Measurements from ENCODE around the gene PTGER2. TPM values are rescaled to one million over a fixed set of nuclear protein-coding genes. Genes with fewer than 3 reads are reported as not detected.

Gene PTGER2
- total RNA-seq, 1 donor, result 3.3 TPM

- H3K9me3 ChIP-seq (ENCODE audit: low read depth, low read length), result no peaks in the 10 kb centered on the region
- no peaks in the 10 kb centered on the region for H4K20me1 ChIP-seq (ENCODE audit: insufficient read depth, low read length)
- TF ChIP-seq, protein P1, sequence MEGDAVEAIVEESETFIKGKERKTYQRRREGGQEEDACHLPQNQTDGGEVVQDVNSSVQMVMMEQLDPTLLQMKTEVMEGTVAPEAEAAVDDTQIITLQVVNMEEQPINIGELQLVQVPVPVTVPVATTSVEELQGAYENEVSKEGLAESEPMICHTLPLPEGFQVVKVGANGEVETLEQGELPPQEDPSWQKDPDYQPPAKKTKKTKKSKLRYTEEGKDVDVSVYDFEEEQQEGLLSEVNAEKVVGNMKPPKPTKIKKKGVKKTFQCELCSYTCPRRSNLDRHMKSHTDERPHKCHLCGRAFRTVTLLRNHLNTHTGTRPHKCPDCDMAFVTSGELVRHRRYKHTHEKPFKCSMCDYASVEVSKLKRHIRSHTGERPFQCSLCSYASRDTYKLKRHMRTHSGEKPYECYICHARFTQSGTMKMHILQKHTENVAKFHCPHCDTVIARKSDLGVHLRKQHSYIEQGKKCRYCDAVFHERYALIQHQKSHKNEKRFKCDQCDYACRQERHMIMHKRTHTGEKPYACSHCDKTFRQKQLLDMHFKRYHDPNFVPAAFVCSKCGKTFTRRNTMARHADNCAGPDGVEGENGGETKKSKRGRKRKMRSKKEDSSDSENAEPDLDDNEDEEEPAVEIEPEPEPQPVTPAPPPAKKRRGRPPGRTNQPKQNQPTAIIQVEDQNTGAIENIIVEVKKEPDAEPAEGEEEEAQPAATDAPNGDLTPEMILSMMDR (IDR thresholded peaks at IDR 0.05; ENCODE audit: extremely low read depth, low read depth, low read length), result no peak
- H2AFZ ChIP-seq (ENCODE audit: low read length), result no peak overlapping the region
- H3K36me3 ChIP-seq (ENCODE audit: insufficient read depth, low read length), result no peaks in the 10 kb centered on the region
- DNase-seq (ENCODE audit: insufficient read length, low spot score, missing footprints), result peak; percentile 29
- peaks cover 7% of the 10 kb centered on the region for H3K79me2 ChIP-seq (ENCODE audit: insufficient read depth, low read length)
- no peak overlapping the region for H3K27ac ChIP-seq (ENCODE audit: low read depth, low read length)
- no peak overlapping the region for H3K4me3 ChIP-seq (ENCODE audit: insufficient read depth, low read length)
- H3K4me1 ChIP-seq (ENCODE audit: insufficient read depth, low read length), result peaks cover 32% of the 10 kb centered on the region
- no peak overlapping the region for H3K4me2 ChIP-seq (ENCODE audit: insufficient read depth, low read length)
- H3K27me3 ChIP-seq (ENCODE audit: insufficient read depth, low read length), result no peaks in the 10 kb centered on the region
These were observed 11.5 kb downstream of the PTGER2 start for GRCh38 chr14:52325630-52326029.

GRCh38 chr14:52327374-52328226 is 13.5 kb downstream of the PTGER2 start:
- H3K4me3 ChIP-seq (ENCODE audit: insufficient read depth, low read length), result no peak overlapping the region
- H4K20me1 ChIP-seq (ENCODE audit: insufficient read depth, low read length), result no peaks in the 10 kb centered on the region
- H3K9me3 ChIP-seq (ENCODE audit: low read depth, low read length), result no peaks in the 10 kb centered on the region
- no peaks in the 10 kb centered on the region for H3K27me3 ChIP-seq (ENCODE audit: insufficient read depth, low read length)
- peak; percentile 39 for DNase-seq (ENCODE audit: insufficient read length, low spot score, missing footprints)
- peaks cover 40% of the 10 kb centered on the region for H3K4me1 ChIP-seq (ENCODE audit: insufficient read depth, low read length)
- no peaks in the 10 kb centered on the region for H3K36me3 ChIP-seq (ENCODE audit: insufficient read depth, low read length)
- peak overlapping the region; percentile 72 for H3K27ac ChIP-seq (ENCODE audit: low read depth, low read length)
- TF ChIP-seq, protein P1 (IDR thresholded peaks at IDR 0.05; ENCODE audit: extremely low read depth, low read depth, low read length), result no peak
- peak overlapping the region; percentile 12 for H3K4me2 ChIP-seq (ENCODE audit: insufficient read depth, low read length)
- no peak overlapping the region for H2AFZ ChIP-seq (ENCODE audit: low read length)
- H3K79me2 ChIP-seq (ENCODE audit: insufficient read depth, low read length), result no peaks in the 10 kb centered on the region

- DNase-seq (ENCODE audit: insufficient read length, low spot score, missing footprints), result peak; percentile 80
- Histone ChIP-seq H3K27ac (ENCODE audit: low read depth, low read length) (peak overlapping the region; percentile 72), H3K79me2 (ENCODE audit: insufficient read depth, low read length) (no peaks in the 10 kb centered on the region), H3K4me2 (ENCODE audit: insufficient read depth, low read length) (peak overlapping the region; percentile 12), H3K4me3 (ENCODE audit: insufficient read depth, low read length) (no peak overlapping the region), H3K27me3 (ENCODE audit: insufficient read depth, low read length) (no peaks in the 10 kb centered on the region), H3K4me1 (ENCODE audit: insufficient read depth, low read length) (peaks cover 40% of the 10 kb centered on the region), H4K20me1 (ENCODE audit: insufficient read depth, low read length) (no peaks in the 10 kb centered on the region), H2AFZ (ENCODE audit: low read length) (no peak overlapping the region), H3K36me3 (ENCODE audit: insufficient read depth, low read length) (no peaks in the 10 kb centered on the region), H3K9me3 (ENCODE audit: low read depth, low read length) (no peaks in the 10 kb centered on the region)
- TF ChIP-seq, protein P1 (IDR thresholded peaks at IDR 0.05; ENCODE audit: extremely low read depth, low read depth, low read length), result no peak
These were observed 14.2 kb downstream of the PTGER2 start for GRCh38 chr14:52328276-52328675.

- no peaks in the 10 kb centered on the region for H3K27me3 ChIP-seq (ENCODE audit: insufficient read depth, low read length)
- no peak overlapping the region for H3K27ac ChIP-seq (ENCODE audit: low read depth, low read length)
- no peak overlapping the region for H3K4me3 ChIP-seq (ENCODE audit: insufficient read depth, low read length)
- H2AFZ ChIP-seq (ENCODE audit: low read length), result no peak overlapping the region
- H3K4me1 ChIP-seq (ENCODE audit: insufficient read depth, low read length), result peaks cover 40% of the 10 kb centered on the region
- DNase-seq (ENCODE audit: insufficient read length, low spot score, missing footprints), result peak; percentile 44
- H3K9me3 ChIP-seq (ENCODE audit: low read depth, low read length), result no peaks in the 10 kb centered on the region
- H3K36me3 ChIP-seq (ENCODE audit: insufficient read depth, low read length), result no peaks in the 10 kb centered on the region
- TF ChIP-seq, protein P1 (IDR thresholded peaks at IDR 0.05; ENCODE audit: extremely low read depth, low read depth, low read length), result no peak
- H4K20me1 ChIP-seq (ENCODE audit: insufficient read depth, low read length), result no peaks in the 10 kb centered on the region
- H3K4me2 ChIP-seq (ENCODE audit: insufficient read depth, low read length), result no peak overlapping the region
- no peaks in the 10 kb centered on the region for H3K79me2 ChIP-seq (ENCODE audit: insufficient read depth, low read length)
These were observed 15.7 kb downstream of the PTGER2 start for GRCh38 chr14:52329678-52330369.

Measured in osteoblast (primary cell).